ENCODE data around the gene PRKAR1B.

- TF ChIP-seq CTCF (conservative IDR thresholded peaks at IDR 0.05): no peak
- TF ChIP-seq ZFX (IDR thresholded peaks at IDR 0.05): no peak
Observed at GRCh38 chr7:668139-668931, 58.7 kb downstream of the PRKAR1B start.

Data from C4-2B (cell line).